HG03571 (cell line): ENCODE measurements around the gene ARAP1.

Experiments used
- ATAC-seq: cut with Tn5 transposase; IDR thresholded peaks from one replicate; pipeline ENCODE4 v1.9.1; 2021; ENCODE audit not compliant: unreplicated experiment

The ARAP1 gene

GRCh38 chr11:72780296-72781062 lies 28.3 kb upstream of the ARAP1 start:
- ATAC-seq, result no peak

DNA sequence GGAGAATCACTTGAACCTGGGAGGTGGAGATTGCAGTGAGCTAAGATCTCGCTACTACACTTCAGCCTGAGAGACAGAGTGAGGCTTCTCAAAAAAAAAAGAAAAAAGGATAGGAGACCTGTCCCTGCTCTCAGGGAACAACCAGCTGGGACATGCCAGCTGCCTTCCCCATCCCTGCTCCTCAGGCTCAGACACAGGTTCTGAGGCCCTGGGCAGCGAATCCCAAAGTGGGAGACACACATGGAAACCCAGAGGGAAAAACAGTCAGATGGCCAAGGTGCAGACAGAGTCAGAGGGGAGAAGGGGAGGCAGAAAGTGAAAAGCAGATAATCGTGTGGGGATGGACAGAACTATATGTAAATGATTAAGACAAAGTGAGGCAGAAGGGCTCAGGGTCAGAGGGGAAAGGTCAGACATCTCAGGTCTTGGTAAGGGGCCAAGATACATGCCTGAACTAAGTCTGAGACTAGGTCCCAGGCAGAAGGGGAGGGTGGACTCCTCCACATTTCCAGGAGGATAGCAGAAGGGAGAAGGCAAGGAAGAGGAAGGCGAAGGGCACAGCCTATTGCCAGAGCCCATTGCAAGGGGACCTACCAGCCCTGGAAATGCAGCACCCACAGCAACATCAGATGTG lies 27.4 kb upstream of the ARAP1 start:
- no peak for ATAC-seq

DNA sequence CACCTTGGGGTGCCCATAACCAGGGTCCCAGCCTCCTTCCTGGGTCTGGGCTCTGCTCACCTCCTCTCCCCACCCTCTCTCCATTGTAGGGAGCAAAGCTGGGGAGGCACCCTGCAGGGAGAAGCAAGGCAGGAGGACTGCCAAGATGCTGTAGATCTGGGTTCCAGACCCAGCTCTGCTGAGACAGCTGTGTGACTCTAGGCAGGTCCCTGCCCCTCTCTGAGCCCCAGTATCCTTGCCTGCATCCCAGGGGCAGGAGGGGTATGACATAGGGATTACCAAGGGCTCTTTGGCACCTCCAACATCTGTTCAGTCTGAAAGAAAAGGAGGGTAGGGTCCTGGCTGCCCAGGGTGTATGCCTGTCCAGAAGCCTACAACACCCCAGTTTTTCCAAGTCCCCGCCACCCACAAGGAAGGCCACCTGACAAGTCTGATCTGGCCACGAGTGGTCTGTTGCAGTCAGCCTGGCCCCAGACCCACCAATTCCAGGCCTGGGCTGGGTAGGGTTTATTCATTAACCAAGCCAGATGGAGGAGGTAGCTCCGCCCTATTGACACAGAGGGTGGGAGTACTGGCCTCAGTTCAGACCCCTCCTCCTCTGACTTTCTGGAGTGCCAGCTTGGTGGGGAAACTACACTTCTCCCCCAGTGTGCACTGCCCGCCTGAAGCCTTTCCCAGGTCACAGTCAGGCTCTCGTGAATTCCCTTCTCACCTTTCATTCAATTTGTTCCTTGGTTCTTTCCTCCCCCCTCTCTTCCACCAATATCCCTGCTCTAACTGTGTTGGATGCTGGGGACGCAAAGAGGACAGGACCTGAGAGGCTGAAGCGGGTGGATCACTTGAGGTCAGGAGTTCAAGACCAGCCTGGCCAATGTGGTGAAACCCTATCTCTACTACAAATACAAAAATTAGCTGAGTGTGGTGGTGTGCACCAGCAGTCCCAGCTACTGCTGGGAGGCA lies 26.6 kb upstream of the ARAP1 start:
- ATAC-seq, result no peak

DNA sequence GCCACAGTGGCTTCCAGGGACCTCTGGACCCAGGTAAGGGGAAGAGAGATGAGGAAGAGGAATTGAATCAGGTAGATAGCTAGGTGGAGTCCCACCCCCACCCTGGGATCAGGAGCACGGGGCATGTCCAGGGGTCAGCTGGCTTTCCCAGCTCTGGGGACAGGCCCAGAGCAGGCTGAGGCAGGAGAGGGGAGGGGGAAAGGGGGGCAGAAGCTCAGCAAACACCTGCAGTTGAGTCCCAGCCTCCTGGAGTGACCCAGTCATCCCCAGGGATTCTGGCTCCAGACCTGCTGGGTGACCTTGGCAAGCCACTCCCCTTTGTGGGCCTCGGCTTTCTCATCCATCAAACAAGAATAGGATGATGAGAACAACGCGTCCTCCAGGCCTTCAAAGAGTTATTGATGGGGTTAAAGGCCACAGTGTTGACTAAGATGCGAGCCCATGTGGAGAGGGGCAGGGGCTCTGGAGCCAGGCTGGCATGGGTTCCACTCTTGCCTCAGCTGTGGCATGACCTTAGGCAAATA lies 25.6 kb upstream of the ARAP1 start:
- no peak for ATAC-seq

DNA sequence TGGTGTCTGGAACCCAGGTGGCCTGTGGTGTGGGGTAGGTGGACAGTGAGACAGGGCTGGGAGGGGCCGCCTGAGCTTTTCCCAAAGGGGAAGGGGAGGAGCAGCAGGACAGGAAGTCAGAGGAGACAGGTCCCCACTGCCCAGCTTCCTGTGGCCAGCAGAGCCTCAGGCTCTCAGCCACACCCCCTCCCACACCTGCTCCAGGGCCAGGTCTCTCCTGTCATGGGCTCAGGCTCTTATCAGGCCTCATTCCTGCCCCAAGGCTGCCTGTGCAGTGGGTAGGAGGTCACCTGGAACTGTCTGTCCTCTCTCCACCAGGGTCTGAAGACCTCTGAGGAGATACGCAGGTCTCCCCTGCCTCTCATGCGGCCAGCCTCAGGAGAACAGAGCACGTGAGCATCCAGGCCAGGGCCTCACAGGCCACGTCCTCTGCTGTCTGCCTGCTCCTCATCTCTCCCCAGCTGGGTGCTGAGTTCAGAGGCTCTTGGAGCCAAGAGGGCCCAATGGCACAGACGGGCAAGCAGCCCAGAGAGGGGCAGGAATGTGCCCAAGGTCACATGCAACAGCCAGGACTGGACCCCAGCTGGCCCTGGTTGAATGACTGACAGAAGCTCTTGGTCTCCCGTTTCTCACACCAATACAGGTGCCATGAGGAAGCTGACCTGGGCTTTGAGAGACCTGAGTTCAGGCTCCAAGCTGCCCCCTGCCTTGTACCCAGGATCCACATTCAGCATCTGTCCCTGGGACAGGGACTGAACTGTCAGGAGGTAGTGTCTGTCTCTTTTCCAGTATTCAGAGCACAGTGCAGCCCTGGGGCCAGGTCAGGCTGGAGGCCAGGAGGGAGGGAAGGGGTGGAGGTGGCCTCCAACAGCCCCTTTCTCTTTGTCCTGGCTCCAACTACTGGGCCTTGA lies 24.9 kb upstream of the ARAP1 start:
- no peak for ATAC-seq

DNA sequence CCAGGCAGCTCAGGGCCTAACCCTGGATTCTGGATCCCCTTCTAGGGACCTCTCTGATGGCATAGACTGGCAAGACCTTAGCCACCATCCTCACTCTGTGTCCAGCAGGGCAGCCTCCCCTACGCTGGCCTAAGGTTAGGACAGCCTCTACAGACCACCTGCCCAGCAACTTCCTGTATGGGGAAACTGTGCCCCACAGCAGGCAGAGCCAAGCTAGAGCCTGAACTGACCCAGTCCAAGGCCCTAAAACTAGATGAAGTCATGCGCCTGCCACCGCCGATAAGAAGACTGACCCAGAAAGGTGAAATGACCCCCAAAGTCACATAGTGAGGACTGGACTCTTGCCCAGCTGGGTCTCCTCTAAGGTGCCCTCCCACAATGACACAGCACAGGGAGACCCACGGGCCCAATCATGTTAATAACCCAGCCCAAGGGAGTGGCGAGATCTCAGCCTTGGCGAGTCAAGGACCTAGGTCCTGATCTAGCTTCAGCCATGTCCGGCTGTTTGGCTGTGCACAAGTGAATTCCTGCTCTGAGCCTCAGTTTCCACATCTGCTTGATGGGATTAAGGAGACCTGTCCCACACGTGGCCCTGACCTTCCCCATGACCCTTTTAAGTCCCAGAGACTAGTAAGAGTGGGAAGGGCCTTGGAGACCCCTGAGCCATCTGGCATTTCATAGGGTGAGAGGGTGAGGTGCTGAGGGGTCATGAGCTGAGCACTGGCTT lies 24.1 kb upstream of the ARAP1 start:
- no peak for ATAC-seq

DNA sequence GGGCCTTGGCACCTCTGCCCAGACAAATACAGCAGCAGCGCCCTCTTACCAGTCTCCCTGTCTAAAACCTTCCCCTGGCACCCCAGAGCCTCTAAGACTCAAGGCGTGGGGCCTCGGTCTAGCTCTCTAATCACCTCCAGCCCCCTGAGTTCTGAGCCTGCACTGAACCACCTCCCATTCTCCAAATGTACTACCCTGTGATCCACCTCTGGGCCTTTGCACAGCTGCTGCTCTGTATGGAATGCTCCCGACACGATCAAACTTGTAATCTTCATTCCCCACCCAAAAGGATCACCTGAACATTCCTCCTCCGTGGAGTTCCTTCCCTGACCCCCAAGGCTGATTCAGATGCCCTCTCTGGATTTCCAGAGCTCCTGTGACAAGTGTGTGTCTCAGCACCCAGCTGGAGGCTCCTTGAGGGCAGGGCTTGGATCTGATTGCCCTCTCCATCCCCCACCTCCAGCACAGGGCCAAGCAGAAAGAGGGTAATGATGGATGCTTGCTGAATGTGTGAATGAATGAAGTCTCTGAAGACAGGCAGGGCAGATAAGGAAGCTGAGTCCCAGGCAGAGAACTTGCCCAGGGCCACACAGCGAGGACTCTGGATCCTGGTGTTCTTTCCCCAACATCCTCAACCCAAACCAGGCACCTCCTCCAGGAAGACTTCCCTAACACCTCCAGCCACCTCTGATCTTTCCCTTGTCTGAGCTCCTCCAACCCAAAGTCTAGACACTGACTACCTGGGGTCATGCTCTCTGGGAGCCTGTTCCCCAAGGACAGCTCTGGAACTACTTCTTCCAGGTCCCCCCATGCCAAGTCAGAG lies 23.3 kb upstream of the ARAP1 start:
- no peak for ATAC-seq

DNA sequence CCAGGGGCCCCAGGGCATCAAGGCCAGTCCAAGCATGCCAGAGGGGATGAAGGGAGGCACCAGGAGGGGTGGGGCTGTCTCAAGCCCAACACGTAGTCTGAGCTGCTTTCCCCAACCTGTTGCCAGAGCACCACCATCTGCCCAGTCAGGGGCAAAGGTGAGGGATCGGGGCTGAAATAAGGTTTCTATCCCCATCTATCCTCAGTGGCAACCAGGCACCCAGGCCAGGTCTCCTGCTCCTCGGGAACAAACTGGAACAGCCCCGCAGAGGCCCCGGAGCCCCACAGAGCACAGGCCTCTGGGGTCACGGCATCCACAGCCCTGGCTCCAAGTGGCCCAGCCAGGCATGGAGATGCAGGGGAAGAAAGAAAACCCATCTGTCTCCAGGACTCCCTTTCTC lies 22.3 kb upstream of the ARAP1 start:
- ATAC-seq, result no peak

- ATAC-seq, result no peak
Measured at GRCh38 chr11:72773696-72774095, 21.5 kb upstream of the ARAP1 start.

DNA sequence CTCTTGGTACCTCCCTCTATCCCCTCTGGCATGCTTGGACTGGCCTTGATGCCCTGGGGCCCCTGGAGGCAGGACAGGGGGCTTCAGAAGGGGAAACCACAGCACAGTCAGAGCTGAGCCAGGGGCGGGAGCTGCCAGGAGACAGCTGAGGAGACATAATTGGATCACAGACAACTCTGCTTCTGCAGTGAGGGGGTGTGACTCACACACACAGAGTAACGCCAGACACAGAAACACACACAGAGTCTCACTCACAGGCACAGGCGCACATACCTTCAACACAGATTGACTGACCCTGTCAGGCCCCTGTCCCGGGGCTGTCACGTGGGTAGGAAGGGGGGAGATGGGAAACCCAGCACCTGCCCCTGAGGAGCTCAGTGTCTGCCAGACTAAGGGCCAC lies 21.1 kb upstream of the ARAP1 start:
- no peak for ATAC-seq

GRCh38 chr11:72772059-72772458 lies 19.9 kb upstream of the ARAP1 start:
- ATAC-seq, result no peak

- ATAC-seq, result no peak
Measured at GRCh38 chr11:72771507-72771906, 19.3 kb upstream of the ARAP1 start.

DNA sequence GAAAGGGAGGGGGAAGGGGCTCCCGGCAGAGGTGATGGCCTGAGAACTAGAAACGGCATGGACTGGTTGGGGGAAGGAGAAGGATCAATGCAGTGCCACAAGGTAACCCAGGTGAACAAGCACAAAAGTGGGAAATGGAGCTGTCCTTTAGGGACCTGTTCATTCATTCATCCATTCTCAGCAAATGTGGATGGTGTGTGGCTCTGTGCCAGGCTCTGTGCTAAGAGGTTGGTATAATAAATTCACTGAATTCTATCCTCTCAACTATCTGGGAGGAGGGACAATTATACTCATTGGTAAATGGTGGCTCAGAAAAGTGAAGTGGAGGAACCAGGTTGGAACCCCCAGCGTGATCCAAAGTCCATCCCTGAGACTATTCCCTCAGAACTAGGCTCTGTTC lies 18.6 kb upstream of the ARAP1 start:
- no peak for ATAC-seq

DNA sequence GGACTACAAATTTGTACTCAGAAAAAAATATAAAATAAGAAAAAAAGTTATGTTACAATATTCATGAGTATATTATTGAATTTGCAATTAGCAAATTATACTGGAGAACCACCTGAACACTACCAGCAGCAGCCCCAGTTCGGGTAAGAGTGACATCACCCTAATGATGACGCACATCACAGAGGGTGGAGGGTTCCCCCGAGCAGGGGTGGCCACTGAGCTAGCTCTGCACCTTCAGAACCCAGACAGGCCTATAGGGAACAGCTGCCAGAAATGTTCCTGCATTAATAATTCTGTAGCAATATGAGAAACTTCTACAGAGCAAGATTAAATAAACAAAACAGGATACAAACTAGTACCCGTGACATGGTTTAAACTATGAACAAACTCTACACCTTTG lies 17.5 kb upstream of the ARAP1 start:
- ATAC-seq, result no peak

DNA sequence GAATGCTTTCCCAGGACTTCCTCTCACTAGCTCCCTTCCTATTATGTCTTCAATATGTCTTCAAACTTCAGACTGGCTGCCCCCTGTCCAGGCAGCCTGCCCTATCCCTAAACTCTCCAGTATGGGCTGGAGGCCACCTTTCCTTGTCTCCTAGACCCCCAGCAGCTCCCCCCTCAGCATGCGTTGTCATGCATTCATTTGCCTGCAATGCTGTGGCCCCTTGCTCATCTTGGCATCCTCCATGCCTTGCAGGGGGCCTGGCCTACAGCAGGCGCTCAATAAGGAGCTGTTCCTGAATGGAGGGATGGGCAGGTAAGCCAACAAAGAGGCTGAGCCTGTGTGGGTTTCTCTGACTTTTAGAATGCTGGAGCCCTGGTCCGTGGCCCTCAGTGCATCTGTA lies 16.4 kb upstream of the ARAP1 start:
- ATAC-seq, result no peak

GRCh38 chr11:72767203-72768062 lies 15.2 kb upstream of the ARAP1 start:
- no peak for ATAC-seq

- no peak for ATAC-seq
Measured at GRCh38 chr11:72766152-72766902, 14.1 kb upstream of the ARAP1 start.
